PC-9 (cell line): ENCODE measurements around the gene KCNA10. TPM values are rescaled to one million over a fixed set of nuclear protein-coding genes. Genes with fewer than 3 reads are reported as not detected.

Source experiments
- BruUV-seq: library from RNA; stranded (reverse); fragments of 400-500 nt; replicated peaks from 2 replicates; lab custom pipeline; 2021; lab: Mats Ljungman, UMichigan
- CTCF ChIA-PET: fragments of 300-600 bp; sonication (Branson Sonifier 250); formaldehyde crosslinking; loops from one replicate; lab custom pipeline; 2022; ENCODE audit warnings: antibody characterized with exemption; lab: Charles Lee
- POLR2A ChIA-PET: fragments of 300-600 bp; sonication (Branson Sonifier 250); formaldehyde crosslinking; loops from one replicate; lab custom pipeline; 2022; ENCODE audit warnings: antibody characterized with exemption; ENCODE audit not compliant: unreplicated experiment; lab: Charles Lee
- DNase-seq, 2 experiments: peaks; one replicate each; pipeline versions ENCODE4 v3.0.0 to v3.0.0-alpha.2; 2015 to 2022; ENCODE audit warnings: mixed read lengths in 1 of 2
- H2AFZ ChIP-seq: fragments of 200-600 bp; sonication (generic); 2 replicates; pipeline ENCODE4 v1.8.1; 2017; ENCODE audit warnings: antibody characterized with exemption
- H3F3A ChIP-seq: fragments of 200-600 bp; sonication (generic); 2 replicates; pipeline ENCODE4 v1.8.1; 2017; ENCODE audit warnings: antibody characterized with exemption, mild to moderate bottlenecking, low read depth; ENCODE audit not compliant: insufficient read depth
- H3K27ac ChIP-seq: fragments of 200-600 bp; sonication (generic); 2 replicates; pipeline ENCODE4 v1.6.1; 2016; ENCODE audit warnings: mixed run types
- H3K27me3 ChIP-seq: fragments of 200-600 bp; sonication (generic); 2 replicates; pipeline ENCODE4 v1.6.1; 2016; ENCODE audit warnings: low read depth, mixed run types; ENCODE audit not compliant: insufficient read depth
- H3K36me3 ChIP-seq: fragments of 200-600 bp; sonication (generic); 2 replicates; pipeline ENCODE4 v1.6.1; 2016; ENCODE audit warnings: low read depth, mixed run types
- H3K4me1 ChIP-seq: fragments of 200-600 bp; sonication (generic); replicated peaks from 2 replicates; pipeline ENCODE4 v1.6.1; 2016; ENCODE audit warnings: mixed run types; ENCODE audit not compliant: insufficient read depth
- H3K4me2 ChIP-seq: fragments of 200-600 bp; sonication (generic); 2 replicates; pipeline ENCODE4 v1.6.1; 2017; ENCODE audit warnings: mixed run types
- H3K4me3 ChIP-seq: fragments of 200-600 bp; sonication (generic); 2 replicates; pipeline ENCODE4 v1.6.1; 2016; ENCODE audit warnings: mixed run types
- H3K79me2 ChIP-seq: fragments of 200-600 bp; sonication (generic); 2 replicates; pipeline ENCODE4 v1.6.1; 2017; ENCODE audit warnings: low read depth, mixed run types
- H3K9me2 ChIP-seq: fragments of 200-600 bp; sonication (generic); 2 replicates; pipeline ENCODE4 v1.8.1; 2017; ENCODE audit warnings: mild to moderate bottlenecking; ENCODE audit not compliant: insufficient read depth
- H3K9me3 ChIP-seq: fragments of 200-600 bp; sonication (generic); 2 replicates; pipeline ENCODE4 v1.8.1; 2016; ENCODE audit warnings: low read depth; ENCODE audit not compliant: insufficient read depth
- H4K20me1 ChIP-seq: fragments of 200-600 bp; sonication (generic); 2 replicates; pipeline ENCODE4 v1.8.1; 2017; ENCODE audit not compliant: insufficient read depth
- CTCF ChIP-seq: fragments of 200-600 bp; sonication (generic); conservative IDR thresholded peaks from 2 replicates; pipeline ENCODE4 v1.6.1; 2017; ENCODE audit warnings: mixed run types, antibody characterized with exemption, mild to moderate bottlenecking, moderate library complexity
- EZH2 ChIP-seq: fragments of 200-600 bp; sonication (generic); IDR thresholded peaks from 2 replicates; pipeline ENCODE4 v1.8.0; 2017; ENCODE audit warnings: antibody characterized with exemption, low read depth
- intact Hi-C: fragments of 100-400 bp; cut with micrococcal nuclease; formaldehyde crosslinking; loops from one replicate; pipeline ENCODE4 v1.10.0; 2022; ENCODE audit not compliant: unreplicated experiment
- total RNA-seq: library from RNA; stranded (reverse); gene quantifications from 2 replicates; pipeline ENCODE4 v1.2.3, GENCODE V29; 2021

KCNA10 gene
- total RNA-seq, 1 experiment from 2014 or later: not detected

- Histone ChIP-seq H3K4me2 (no peak overlapping the region), H3F3A (peaks cover 9% of the 10 kb centered on the region; the same call in 1 of the 2 replicates), H3K79me2 (no peaks in the 10 kb centered on the region), H3K27ac (no peak overlapping the region), H3K27me3 (no peaks in the 10 kb centered on the region), H2AFZ (no peak overlapping the region), H3K9me2 (no peaks in the 10 kb centered on the region), H3K4me3 (no peak overlapping the region), H3K9me3 (no peaks in the 10 kb centered on the region), H3K36me3 (no peaks in the 10 kb centered on the region), H4K20me1 (no peaks in the 10 kb centered on the region), H3K4me1 (peaks cover 6% of the 10 kb centered on the region)
- intact Hi-C loops: no loop called here
- TF ChIP-seq CTCF: no peak; the same call in 1 of the 2 replicates
- TF ChIP-seq EZH2: no peak
- DNase-seq: no peak
- ChIA-PET POLR2A (no interaction called here), CTCF (no interaction called here)
- no TSS peak for BruUV-seq
Measured at GRCh38 chr1:110471131-110471530, 47.8 kb downstream of the KCNA10 start.

Other genes starting within 250 kb of the KCNA10 start
- 42.7 and 43.1 TPM in 2 replicates for gene RBM15, start 179.8 kb downstream of the KCNA10 start, total RNA-seq
- gene SLC16A4, start 128.1 kb downstream of the KCNA10 start, total RNA-seq: 24.6 and 32.7 TPM in 2 replicates
- 140 and 160 TPM in 2 replicates for gene LAMTOR5, start 111.5 kb downstream of the KCNA10 start, total RNA-seq
- gene PROK1, start 68.0 kb downstream of the KCNA10 start, total RNA-seq: not detected in 2 replicates
- not detected in 2 replicates for gene KCNA2, start 87.2 kb upstream of the KCNA10 start, total RNA-seq
- not detected in 2 replicates for gene KCNA3, start 155.8 kb upstream of the KCNA10 start, total RNA-seq